GM23248 (cell line): ENCODE results near the gene KCNE1. TPM values are rescaled to one million over a fixed set of nuclear protein-coding genes. Genes with fewer than 3 reads are reported as not detected.

Experiments used
- DNase-seq: peaks from one replicate; pipeline ENCODE4 v3.0.0-alpha.2; 2015
- H2AFZ ChIP-seq: fragments of 200-600 bp; sonication (generic); 2 replicates; pipeline ENCODE4 v1.6.1; 2016; ENCODE audit warnings: antibody characterized with exemption
- H3F3A ChIP-seq: fragments of 200-600 bp; sonication (generic); 2 replicates; pipeline ENCODE4 v1.6.1; 2016; ENCODE audit warnings: mild to moderate bottlenecking, antibody characterized with exemption, mixed run types; ENCODE audit not compliant: insufficient read depth
- H3K27ac ChIP-seq: fragments of 200-600 bp; sonication (generic); 2 replicates; pipeline ENCODE4 v1.5.1; 2016; ENCODE audit warnings: mild to moderate bottlenecking
- H3K27me3 ChIP-seq: fragments of 200-600 bp; sonication (generic); replicated peaks from 2 replicates; pipeline ENCODE4 v1.6.1; 2016; ENCODE audit warnings: mild to moderate bottlenecking; ENCODE audit not compliant: insufficient read depth
- H3K36me3 ChIP-seq: fragments of 200-600 bp; sonication (generic); 2 replicates; pipeline ENCODE4 v1.6.1; 2016; ENCODE audit warnings: low read depth, mild to moderate bottlenecking
- H3K4me1 ChIP-seq: fragments of 200-600 bp; sonication (generic); 2 replicates; pipeline ENCODE4 v1.6.1; 2016; ENCODE audit warnings: mild to moderate bottlenecking; ENCODE audit not compliant: insufficient read depth
- H3K4me2 ChIP-seq: fragments of 200-600 bp; sonication (generic); one replicate; pipeline ENCODE4 v1.6.1; 2016; ENCODE audit warnings: mild to moderate bottlenecking; ENCODE audit not compliant: unreplicated experiment
- H3K4me3 ChIP-seq: fragments of 200-600 bp; sonication (generic); 2 replicates; pipeline ENCODE4 v1.5.1; 2016; ENCODE audit warnings: mild to moderate bottlenecking
- H3K79me2 ChIP-seq: fragments of 200-600 bp; sonication (generic); 2 replicates; pipeline ENCODE4 v1.6.1; 2016; ENCODE audit warnings: mild to moderate bottlenecking; ENCODE audit not compliant: insufficient read depth
- H3K9ac ChIP-seq: fragments of 200-600 bp; sonication (generic); 2 replicates; pipeline ENCODE4 v1.6.1; 2016; ENCODE audit warnings: mild to moderate bottlenecking
- H3K9me2 ChIP-seq: fragments of 200-600 bp; sonication (generic); 2 replicates; pipeline ENCODE4 v1.6.1; 2016; ENCODE audit warnings: mixed run types, mild to moderate bottlenecking, moderate library complexity; ENCODE audit not compliant: insufficient read depth
- H3K9me3 ChIP-seq: fragments of 200-600 bp; sonication (generic); one replicate; pipeline ENCODE4 v1.6.1; 2017; ENCODE audit warnings: low read depth
- H4K20me1 ChIP-seq: fragments of 200-600 bp; sonication (generic); 2 replicates; pipeline ENCODE4 v1.6.0; 2016; ENCODE audit not compliant: insufficient read depth
- EZH2 ChIP-seq: fragments of 200-600 bp; sonication (generic); IDR thresholded peaks from 2 replicates; pipeline ENCODE4 v1.6.1; 2018; ENCODE audit warnings: antibody characterized with exemption, mild to moderate bottlenecking; ENCODE audit not compliant: insufficient read depth, poor library complexity, severe bottlenecking
- EZH2phosphoT487 ChIP-seq: fragments of 200-600 bp; sonication (generic); IDR thresholded peaks from 2 replicates; pipeline ENCODE4 v1.6.1; 2018; ENCODE audit warnings: antibody characterized with exemption, moderate library complexity, mild to moderate bottlenecking, low read depth; ENCODE audit not compliant: insufficient read depth
- WGBS, 2 experiments: methylation state at CpG; one replicate each; pipeline ENCODE4 v1.1.6; 2015 to 2017; ENCODE audit warnings: low lambda C conversion rate in 2 of 2, low coverage in 1 of 2; ENCODE audit errors: missing lambda C conversion rate in 2 of 2; 5-methylcytosine and 5-hydroxymethylcytosine counted together
- in situ Hi-C: fragments of 300-500 bp; cut with MboI; formaldehyde crosslinking; loops from 2 replicates; pipeline ENCODE4 v1.15.0; 2020
- polyA plus RNA-seq: library from polyadenylated mRNA; unstranded; fragments of >200 nt; fragmentation: Nextera tagmentation; extraction: Ambion mirVana; gene quantifications from 2 replicates; pipeline ENCODE4 v1.2.1, GENCODE V29; 2016
- total RNA-seq: library from RNA; depleted of rRNA; stranded (reverse); fragments of >200 nt; shearing (Covaris generic); gene quantifications from 2 replicates; pipeline ENCODE4 v1.2.3, GENCODE V29; 2014

Gene KCNE1
- total and polyA plus RNA-seq, 2 experiments from 2014 or later, result 0.43 TPM; not detected in 1

GRCh38 chr21:34546542-34546941, 34.5 kb upstream of the KCNE1 start:
- H4K20me1 ChIP-seq, result no peaks in the 10 kb centered on the region
- H3K79me2 ChIP-seq, result peaks cover 7% of the 10 kb centered on the region; the same call in 1 of the 2 replicates
- no peak overlapping the region for H3K9ac ChIP-seq
- H3K4me2 ChIP-seq, result no peak overlapping the region
- TF ChIP-seq EZH2phosphoT487, result no peak
- TF ChIP-seq EZH2, result no peak
- no peak for DNase-seq
- H3K27ac ChIP-seq, result no peak overlapping the region
- no peaks in the 10 kb centered on the region for H3K27me3 ChIP-seq
- H3F3A ChIP-seq, result peaks cover 9% of the 10 kb centered on the region
- H3K4me1 ChIP-seq, result peaks cover 29% of the 10 kb centered on the region
- in situ Hi-C loops, result no loop called here
- no peak overlapping the region for H2AFZ ChIP-seq
- H3K9me2 ChIP-seq, result no peaks in the 10 kb centered on the region
- no peaks in the 10 kb centered on the region for H3K36me3 ChIP-seq
- no peaks in the 10 kb centered on the region for H3K9me3 ChIP-seq
- 97 to 99% methylated on average over 6 of the region's 6 CpGs for WGBS, 2 experiments
- no peak overlapping the region for H3K4me3 ChIP-seq

GRCh38 chr21:34545079-34545884, 33.3 kb upstream of the KCNE1 start:
- Histone ChIP-seq H3K4me2 (peak overlapping the region; percentile 48), H3K79me2 (peaks cover 7% of the 10 kb centered on the region; the same call in 1 of the 2 replicates), H3K9ac (peak overlapping the region; percentile 65), H4K20me1 (no peaks in the 10 kb centered on the region), H3K9me2 (no peaks in the 10 kb centered on the region), H3K9me3 (no peaks in the 10 kb centered on the region), H3K4me1 (peaks cover 26% of the 10 kb centered on the region), H3K36me3 (no peaks in the 10 kb centered on the region), H3F3A (peaks cover 8% of the 10 kb centered on the region), H3K4me3 (peak overlapping the region; percentile 43), H3K27me3 (no peaks in the 10 kb centered on the region), H3K27ac (peak overlapping the region; percentile 84), H2AFZ (peak overlapping the region; percentile 82)
- TF ChIP-seq EZH2 (no peak), EZH2phosphoT487 (no peak)
- DNase-seq, result peak; percentile 71
- in situ Hi-C loops, result no loop called here
- WGBS, 2 experiments, result 70 to 73% methylated on average over 10 of the region's 10 CpGs

GRCh38 chr21:34544032-34544496, 32.1 kb upstream of the KCNE1 start:
- Histone ChIP-seq H3K9me2 (no peaks in the 10 kb centered on the region), H4K20me1 (no peaks in the 10 kb centered on the region), H2AFZ (0 out of 2 replicates have a peak overlapping the region, but pooled peaks have one; percentile 82), H3K9me3 (no peaks in the 10 kb centered on the region), H3F3A (peaks cover 8% of the 10 kb centered on the region), H3K27ac (peak overlapping the region; percentile 84; the same call in 1 of the 2 replicates), H3K27me3 (no peaks in the 10 kb centered on the region), H3K79me2 (peaks cover 7% of the 10 kb centered on the region; the same call in 1 of the 2 replicates), H3K9ac (no peak overlapping the region), H3K4me1 (peaks cover 26% of the 10 kb centered on the region), H3K36me3 (no peaks in the 10 kb centered on the region), H3K4me2 (no peak overlapping the region), H3K4me3 (no peak overlapping the region)
- peak; percentile 78 for DNase-seq
- 83 to 85% methylated on average over 7 of the region's 7 CpGs for whole genome bisulfite sequencing, 2 experiments
- in situ Hi-C loops, result no loop called here
- TF ChIP-seq EZH2phosphoT487 (no peak), EZH2 (no peak)

GRCh38 chr21:34543017-34543416, 31.0 kb upstream of the KCNE1 start:
- H3F3A ChIP-seq, result peaks cover 8% of the 10 kb centered on the region
- H3K79me2 ChIP-seq, result peaks cover 7% of the 10 kb centered on the region; the same call in 1 of the 2 replicates
- H3K9ac ChIP-seq, result no peak overlapping the region
- no peak overlapping the region for H2AFZ ChIP-seq
- H3K4me1 ChIP-seq, result peaks cover 27% of the 10 kb centered on the region
- no peak overlapping the region for H3K4me3 ChIP-seq
- no peaks in the 10 kb centered on the region for H3K9me2 ChIP-seq
- no peak overlapping the region for H3K27ac ChIP-seq
- no peak overlapping the region for H3K4me2 ChIP-seq
- H4K20me1 ChIP-seq, result no peaks in the 10 kb centered on the region
- no peak for DNase-seq
- WGBS, 2 experiments, result 60 to 67% methylated on average over 3 of the region's 3 CpGs
- H3K36me3 ChIP-seq, result no peaks in the 10 kb centered on the region
- TF ChIP-seq EZH2 (no peak), EZH2phosphoT487 (no peak)
- in situ Hi-C loops, result no loop called here
- no peaks in the 10 kb centered on the region for H3K9me3 ChIP-seq
- H3K27me3 ChIP-seq, result no peaks in the 10 kb centered on the region
